HG02885 (cell line): ENCODE data around the gene CA10.

Experiments
- ATAC-seq: cut with Tn5 transposase; IDR thresholded peaks from one replicate; pipeline ENCODE4 v1.9.1; 2021; ENCODE audit warnings: mild to moderate bottlenecking; ENCODE audit not compliant: unreplicated experiment, poor library complexity

CA10 gene

DNA sequence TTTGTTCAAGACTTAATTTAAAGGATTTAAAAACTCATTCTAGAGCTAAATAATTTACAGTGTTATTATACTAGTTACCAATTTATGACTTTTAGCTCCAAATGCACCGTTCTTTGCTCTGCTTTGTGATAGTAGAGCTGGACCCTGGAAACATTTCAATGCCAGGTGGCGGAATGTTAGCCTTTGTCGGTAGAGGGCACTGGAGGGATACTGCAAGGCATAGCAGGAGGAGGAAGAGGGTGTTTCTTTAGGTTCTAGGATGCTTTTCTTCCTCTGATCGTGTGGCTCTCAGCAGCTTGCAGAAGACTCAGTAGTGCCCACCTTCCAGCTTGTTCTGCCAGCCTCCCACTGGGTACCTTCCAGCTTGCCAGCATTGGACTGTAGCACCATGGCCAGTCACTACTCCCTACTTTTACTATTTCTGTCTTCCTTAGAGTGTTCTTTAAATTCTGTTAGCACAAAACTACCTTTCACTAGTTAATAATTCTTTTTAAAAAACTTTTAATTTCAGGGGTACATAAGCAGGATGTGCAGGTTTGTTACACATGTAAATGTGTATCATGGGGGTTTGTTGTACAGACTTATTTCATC lies 572.9 kb downstream of the CA10 start:
- no peak for ATAC-seq

GRCh38 chr17:51580869-51581268 lies 577.6 kb downstream of the CA10 start:
- no peak for ATAC-seq
